B cell (primary cell): Measurements from ENCODE around the gene AK1.

Experiments used
- EZH2 ChIP-seq: IDR thresholded peaks from 2 replicates; pipeline ENCODE4 v1.6.1; 2012; ENCODE audit warnings: borderline replicate concordance, low read depth, mild to moderate bottlenecking, moderate library complexity, low read length; ENCODE audit not compliant: insufficient read depth, poor library complexity, severe bottlenecking
- TF ChIP-seq, protein P1 (sequence below): fragments of 200-600 bp; IDR thresholded peaks from one replicate; pipeline ENCODE4 v1.8.0; 2022; ENCODE audit warnings: antibody characterized with exemption, mild to moderate bottlenecking

DNA sequence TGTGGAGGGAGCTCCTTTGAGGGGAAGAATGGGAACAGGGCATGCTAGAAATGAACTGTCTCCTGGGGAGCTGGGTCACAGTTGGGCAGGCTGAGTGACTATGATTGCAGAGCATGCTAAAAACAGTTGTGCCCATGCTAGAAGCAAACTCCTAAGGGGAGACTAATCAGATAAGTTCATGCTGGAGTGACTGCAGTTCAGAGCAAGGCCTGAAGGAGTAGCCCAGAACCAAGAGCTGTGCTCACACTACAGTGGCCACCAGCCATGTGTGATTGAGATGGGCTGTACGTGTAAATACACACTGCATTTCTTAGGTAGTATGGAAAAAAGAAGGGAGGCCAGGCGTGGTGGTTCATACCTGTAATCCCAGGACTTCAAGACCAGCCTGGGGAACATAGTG lies 10.3 kb upstream of the AK1 start:
- TF ChIP-seq, protein P1, sequence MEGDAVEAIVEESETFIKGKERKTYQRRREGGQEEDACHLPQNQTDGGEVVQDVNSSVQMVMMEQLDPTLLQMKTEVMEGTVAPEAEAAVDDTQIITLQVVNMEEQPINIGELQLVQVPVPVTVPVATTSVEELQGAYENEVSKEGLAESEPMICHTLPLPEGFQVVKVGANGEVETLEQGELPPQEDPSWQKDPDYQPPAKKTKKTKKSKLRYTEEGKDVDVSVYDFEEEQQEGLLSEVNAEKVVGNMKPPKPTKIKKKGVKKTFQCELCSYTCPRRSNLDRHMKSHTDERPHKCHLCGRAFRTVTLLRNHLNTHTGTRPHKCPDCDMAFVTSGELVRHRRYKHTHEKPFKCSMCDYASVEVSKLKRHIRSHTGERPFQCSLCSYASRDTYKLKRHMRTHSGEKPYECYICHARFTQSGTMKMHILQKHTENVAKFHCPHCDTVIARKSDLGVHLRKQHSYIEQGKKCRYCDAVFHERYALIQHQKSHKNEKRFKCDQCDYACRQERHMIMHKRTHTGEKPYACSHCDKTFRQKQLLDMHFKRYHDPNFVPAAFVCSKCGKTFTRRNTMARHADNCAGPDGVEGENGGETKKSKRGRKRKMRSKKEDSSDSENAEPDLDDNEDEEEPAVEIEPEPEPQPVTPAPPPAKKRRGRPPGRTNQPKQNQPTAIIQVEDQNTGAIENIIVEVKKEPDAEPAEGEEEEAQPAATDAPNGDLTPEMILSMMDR, result peak; percentile 22
- TF ChIP-seq EZH2, result no peak
